Nasal cavity respiratory epithelium epithelial cell of viscerocranial mucosa (primary cell): ENCODE data around the gene KRT25. TPM values are rescaled to one million over a fixed set of nuclear protein-coding genes. Genes with fewer than 3 reads are reported as not detected.

ENCODE experiments used
- total RNA-seq: library from RNA; depleted of rRNA; stranded (reverse); fragments of >200 nt; gene quantifications from 2 replicates; pipeline ENCODE4 v1.2.3, GENCODE V29; 2014

The KRT25 gene
- total RNA-seq, result not detected in 2 replicates

GRCh38 chr17:40755231-40755630 is at the start of gene KRT25:
TSS of gene KRT25 (minus strand) at chr17:40755331. CDS start at chr17:40755271, 60 bp downstream.

GRCh38 chr17:40799859-40800258 is 44.7 kb upstream of the KRT25 start, which contains the start of gene KRT28:
TSS of gene KRT28 (minus strand) at chr17:40799959. CDS start at chr17:40799893, 66 bp downstream.

GRCh38 chr17:40782450-40782849 is 27.3 kb upstream of the KRT25 start, which contains the start of gene KRT27:
TSS of gene KRT27 (minus strand) at chr17:40782550. CDS start at chr17:40782493, 57 bp downstream.

GRCh38 chr17:40772101-40772500 is 17.0 kb upstream of the KRT25 start, which contains the start of gene KRT26:
TSS of gene KRT26 (minus strand) at chr17:40772201. CDS start at chr17:40772113, 88 bp downstream.

GRCh38 chr17:40703652-40704051 is 51.5 kb downstream of the KRT25 start, which contains the start of gene KRT24:
TSS of gene KRT24 (minus strand) at chr17:40703752. CDS start at chr17:40703693, 59 bp downstream.

Other genes starting within 250 kb of the KRT25 start
- not detected in 2 replicates for gene CCR7, start 189.9 kb downstream of the KRT25 start, total RNA-seq
- 59.5 and 89.9 TPM in 2 replicates for gene SMARCE1, start 107.5 kb downstream of the KRT25 start, total RNA-seq
- gene KRT222, start 90.2 kb downstream of the KRT25 start, total RNA-seq, result under 0.01 TPM in 1 of 2 replicates, not detected in the other
- 3.4 TPM in 1 of 2 replicates, not detected in the other for gene KRT24, start 51.6 kb downstream of the KRT25 start, total RNA-seq
- not detected in 2 replicates for gene KRT26, start 16.9 kb upstream of the KRT25 start, total RNA-seq
- not detected in 2 replicates for gene KRT27, start 27.2 kb upstream of the KRT25 start, total RNA-seq
- not detected in 2 replicates for gene KRT28, start 44.6 kb upstream of the KRT25 start, total RNA-seq
- gene KRT10, start 67.3 kb upstream of the KRT25 start, total RNA-seq, result 5.9 and 8.5 TPM in 2 replicates
- not detected in 2 replicates for gene KRT12, start 111.9 kb upstream of the KRT25 start, total RNA-seq
- gene KRT20, start 129.9 kb upstream of the KRT25 start, total RNA-seq, result not detected in 2 replicates
- 27.3 and 86.5 TPM in 2 replicates for gene KRT23, start 182.3 kb upstream of the KRT25 start, total RNA-seq
- 0.28 TPM in 1 of 2 replicates, not detected in the other for gene KRT39, start 211.6 kb upstream of the KRT25 start, total RNA-seq
- gene KRT40, start 229.0 kb upstream of the KRT25 start, total RNA-seq, result 0.36 TPM in 1 of 2 replicates, not detected in the other
- not detected in 2 replicates for gene KRTAP3-3, start 238.8 kb upstream of the KRT25 start, total RNA-seq
- not detected in 2 replicates for gene KRTAP3-2, start 244.6 kb upstream of the KRT25 start, total RNA-seq